ENCODE data around the gene PRUNE2. TPM values are rescaled to one million over a fixed set of nuclear protein-coding genes. Genes with fewer than 3 reads are reported as not detected.

Gene PRUNE2
- total RNA-seq, 1 donor from 2014 or later, result 8.7 TPM

DNA sequence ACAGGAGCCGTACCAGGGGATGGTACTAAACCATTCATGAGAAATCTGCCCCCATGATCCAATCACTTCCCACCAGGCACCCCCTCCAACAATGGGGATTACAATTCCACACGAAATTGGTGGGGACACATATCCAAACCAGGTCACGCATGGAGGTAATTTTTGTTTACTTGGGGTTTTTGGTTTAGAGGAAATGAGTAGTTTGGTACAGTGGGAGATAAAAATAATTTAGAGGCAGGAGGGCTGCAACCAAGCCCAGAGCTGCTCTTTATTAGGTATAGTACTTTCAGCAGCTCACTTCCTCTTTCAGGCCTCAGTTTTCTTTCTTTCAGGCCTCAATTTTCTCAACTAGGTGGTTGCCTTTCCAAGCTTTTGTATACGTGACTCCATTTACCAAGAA lies 23.2 kb downstream of the PRUNE2 start:
- Histone ChIP-seq H3K4me1 (ENCODE audit: insufficient read depth, low read length) (peaks cover 11% of the 10 kb centered on the region), H4K20me1 (ENCODE audit: insufficient read depth, low read length) (no peaks in the 10 kb centered on the region), H3K9me3 (ENCODE audit: insufficient read depth, low read depth, low read length) (no peaks in the 10 kb centered on the region), H3K27ac (ENCODE audit: low read depth, low read length) (no peak overlapping the region), H3K36me3 (ENCODE audit: insufficient read depth, low read length) (no peaks in the 10 kb centered on the region), H3K79me2 (ENCODE audit: insufficient read depth, low read length) (no peaks in the 10 kb centered on the region), H2AFZ (ENCODE audit: low read depth, low read length) (no peak overlapping the region), H3K4me3 (ENCODE audit: insufficient read depth, low read depth, low read length) (no peak overlapping the region), H3K9ac (ENCODE audit: low read length) (no peak overlapping the region), H3K4me2 (ENCODE audit: low read length) (no peak overlapping the region), H3K27me3 (ENCODE audit: insufficient read depth, low read length) (no peaks in the 10 kb centered on the region)
- Mint-ChIP-seq H3K36me3 (ENCODE audit: low read depth, unreplicated experiment) (peaks cover 2% of the 10 kb centered on the region), H3K9me3 (ENCODE audit: unreplicated experiment) (peaks cover under 1% of the 10 kb centered on the region), H3K4me1 (ENCODE audit: low read depth, unreplicated experiment) (peaks cover 17% of the 10 kb centered on the region), H3K27ac (ENCODE audit: unreplicated experiment) (no peak overlapping the region), H3K4me3 (ENCODE audit: unreplicated experiment) (no peak overlapping the region), H3K27me3 (ENCODE audit: low read depth, unreplicated experiment) (no peaks in the 10 kb centered on the region)
- FAIRE-seq (no peak), DNase-seq (ENCODE audit: low read depth) (no peak)
- TF ChIP-seq EZH2 (IDR thresholded peaks at IDR 0.05; ENCODE audit: insufficient read depth, low read length), result no peak
- TF ChIP-seq, protein P1, sequence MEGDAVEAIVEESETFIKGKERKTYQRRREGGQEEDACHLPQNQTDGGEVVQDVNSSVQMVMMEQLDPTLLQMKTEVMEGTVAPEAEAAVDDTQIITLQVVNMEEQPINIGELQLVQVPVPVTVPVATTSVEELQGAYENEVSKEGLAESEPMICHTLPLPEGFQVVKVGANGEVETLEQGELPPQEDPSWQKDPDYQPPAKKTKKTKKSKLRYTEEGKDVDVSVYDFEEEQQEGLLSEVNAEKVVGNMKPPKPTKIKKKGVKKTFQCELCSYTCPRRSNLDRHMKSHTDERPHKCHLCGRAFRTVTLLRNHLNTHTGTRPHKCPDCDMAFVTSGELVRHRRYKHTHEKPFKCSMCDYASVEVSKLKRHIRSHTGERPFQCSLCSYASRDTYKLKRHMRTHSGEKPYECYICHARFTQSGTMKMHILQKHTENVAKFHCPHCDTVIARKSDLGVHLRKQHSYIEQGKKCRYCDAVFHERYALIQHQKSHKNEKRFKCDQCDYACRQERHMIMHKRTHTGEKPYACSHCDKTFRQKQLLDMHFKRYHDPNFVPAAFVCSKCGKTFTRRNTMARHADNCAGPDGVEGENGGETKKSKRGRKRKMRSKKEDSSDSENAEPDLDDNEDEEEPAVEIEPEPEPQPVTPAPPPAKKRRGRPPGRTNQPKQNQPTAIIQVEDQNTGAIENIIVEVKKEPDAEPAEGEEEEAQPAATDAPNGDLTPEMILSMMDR (IDR thresholded peaks at IDR 0.05; ENCODE audit: insufficient read depth, low read depth, low read length), result no peak

GRCh38 chr9:76880210-76880609 lies 25.7 kb downstream of the PRUNE2 start:
- H3K4me1 Mint-ChIP-seq (ENCODE audit: low read depth, unreplicated experiment), result peaks cover 10% of the 10 kb centered on the region
- Histone ChIP-seq H3K79me2 (ENCODE audit: insufficient read depth, low read length) (no peaks in the 10 kb centered on the region), H3K27me3 (ENCODE audit: insufficient read depth, low read length) (no peaks in the 10 kb centered on the region), H3K36me3 (ENCODE audit: insufficient read depth, low read length) (no peaks in the 10 kb centered on the region), H4K20me1 (ENCODE audit: insufficient read depth, low read length) (no peaks in the 10 kb centered on the region), H3K4me2 (ENCODE audit: low read length) (no peak overlapping the region), H3K4me1 (ENCODE audit: insufficient read depth, low read length) (no peaks in the 10 kb centered on the region), H3K9me3 (ENCODE audit: insufficient read depth, low read depth, low read length) (no peaks in the 10 kb centered on the region), H3K27ac (ENCODE audit: low read depth, low read length) (no peak overlapping the region), H3K9ac (ENCODE audit: low read length) (no peak overlapping the region), H2AFZ (ENCODE audit: low read depth, low read length) (no peak overlapping the region), H3K4me3 (ENCODE audit: insufficient read depth, low read depth, low read length) (no peak overlapping the region)
- no peak overlapping the region for H3K4me3 Mint-ChIP-seq (ENCODE audit: unreplicated experiment)
- H3K36me3 Mint-ChIP-seq (ENCODE audit: low read depth, unreplicated experiment), result peaks cover 2% of the 10 kb centered on the region
- H3K27me3 Mint-ChIP-seq (ENCODE audit: low read depth, unreplicated experiment), result no peaks in the 10 kb centered on the region
- TF ChIP-seq EZH2 (IDR thresholded peaks at IDR 0.05; ENCODE audit: insufficient read depth, low read length), result no peak
- TF ChIP-seq, protein P1 (IDR thresholded peaks at IDR 0.05; ENCODE audit: insufficient read depth, low read depth, low read length), result no peak
- DNase-seq (ENCODE audit: low read depth) (no peak), FAIRE-seq (no peak)
- H3K27ac Mint-ChIP-seq (ENCODE audit: unreplicated experiment), result no peak overlapping the region
- peaks cover 1% of the 10 kb centered on the region for H3K9me3 Mint-ChIP-seq (ENCODE audit: unreplicated experiment)

GRCh38 chr9:76878933-76879332 lies 27.0 kb downstream of the PRUNE2 start:
- no peaks in the 10 kb centered on the region for H3K79me2 ChIP-seq (ENCODE audit: insufficient read depth, low read length)
- no peak overlapping the region for H3K27ac Mint-ChIP-seq (ENCODE audit: unreplicated experiment)

More at GRCh38 chr9:76878933-76879332, 27.0 kb downstream of the PRUNE2 start:
- Histone ChIP-seq H3K9me3 (ENCODE audit: insufficient read depth, low read depth, low read length) (no peaks in the 10 kb centered on the region), H3K36me3 (ENCODE audit: insufficient read depth, low read length) (no peaks in the 10 kb centered on the region), H4K20me1 (ENCODE audit: insufficient read depth, low read length) (no peaks in the 10 kb centered on the region), H3K27ac (ENCODE audit: low read depth, low read length) (no peak overlapping the region), H3K4me2 (ENCODE audit: low read length) (no peak overlapping the region), H3K27me3 (ENCODE audit: insufficient read depth, low read length) (no peaks in the 10 kb centered on the region), H2AFZ (ENCODE audit: low read depth, low read length) (no peak overlapping the region), H3K4me1 (ENCODE audit: insufficient read depth, low read length) (no peaks in the 10 kb centered on the region), H3K4me3 (ENCODE audit: insufficient read depth, low read depth, low read length) (no peak overlapping the region), H3K9ac (ENCODE audit: low read length) (no peak overlapping the region)
- H3K27me3 Mint-ChIP-seq (ENCODE audit: low read depth, unreplicated experiment), result no peaks in the 10 kb centered on the region
- FAIRE-seq (no peak), DNase-seq (ENCODE audit: low read depth) (no peak)
- no peak overlapping the region for H3K4me3 Mint-ChIP-seq (ENCODE audit: unreplicated experiment)
- TF ChIP-seq, protein P1 (IDR thresholded peaks at IDR 0.05; ENCODE audit: insufficient read depth, low read depth, low read length), result no peak
- TF ChIP-seq EZH2 (IDR thresholded peaks at IDR 0.05; ENCODE audit: insufficient read depth, low read length), result no peak
- H3K9me3 Mint-ChIP-seq (ENCODE audit: unreplicated experiment), result peaks cover 1% of the 10 kb centered on the region
- H3K36me3 Mint-ChIP-seq (ENCODE audit: low read depth, unreplicated experiment), result peaks cover 2% of the 10 kb centered on the region
- H3K4me1 Mint-ChIP-seq (ENCODE audit: low read depth, unreplicated experiment), result peaks cover 10% of the 10 kb centered on the region
